Lung (tissue), 12 donors: ENCODE measurements around the gene EIF4A3. TPM values are rescaled to one million over a fixed set of nuclear protein-coding genes. Genes with fewer than 3 reads are reported as not detected.

Experiments used
- ATAC-seq: fragments of 200-7000 bp; cut with Tn5 transposase; one replicate; pipeline ENCODE4 v1.9.1; 2020; ENCODE audit warnings: moderate number of reproducible peaks; ENCODE audit not compliant: insufficient read depth, low FRiP score
- DNase-seq, 3 donors: peaks; one replicate each; pipeline ENCODE4 v3.0.0-alpha.2; 2013 to 2017
- H3K27ac ChIP-seq, 2 donors: one replicate each; pipeline ENCODE4 v1.5.1; 2013; ENCODE audit warnings: mild to moderate bottlenecking in 2 of 2, moderate library complexity in 2 of 2, control low read depth in 1 of 2, inconsistent platforms in 1 of 2, low read depth in 1 of 2, low read length in 1 of 2
- H3K27me3 ChIP-seq, 3 donors: one replicate each; pipeline ENCODE4 v1.5.1; 2013; ENCODE audit warnings: low read length in 2 of 3; ENCODE audit not compliant: control insufficient read depth in 3 of 3, insufficient read depth in 3 of 3
- H3K36me3 ChIP-seq, 4 donors: one replicate each; pipeline ENCODE4 v1.5.1; 2013; ENCODE audit warnings: low read length in 4 of 4, mild to moderate bottlenecking in 1 of 4, moderate library complexity in 1 of 4; ENCODE audit not compliant: control insufficient read depth in 4 of 4, insufficient read depth in 4 of 4
- H3K4me1 ChIP-seq, 5 donors: one replicate each; pipeline ENCODE4 v1.5.1; 2013; ENCODE audit warnings: low read length in 5 of 5, mild to moderate bottlenecking in 2 of 5, moderate library complexity in 1 of 5; ENCODE audit not compliant: control insufficient read depth in 5 of 5, insufficient read depth in 5 of 5
- H3K4me3 ChIP-seq: one replicate; pipeline ENCODE4 v1.5.1; 2013; ENCODE audit warnings: mild to moderate bottlenecking, control low read depth, moderate library complexity
- H3K9ac ChIP-seq, 2 donors: one replicate each; pipeline ENCODE4 v1.5.1; 2013; ENCODE audit warnings: low read length in 2 of 2, control low read depth in 1 of 2; ENCODE audit not compliant: insufficient read depth in 1 of 2
- H3K9me3 ChIP-seq, 4 donors: one replicate each; pipeline ENCODE4 v1.5.1; 2013; ENCODE audit warnings: low read length in 3 of 4, mild to moderate bottlenecking in 1 of 4, moderate library complexity in 1 of 4; ENCODE audit not compliant: control insufficient read depth in 4 of 4, insufficient read depth in 3 of 4
- CTCF ChIP-seq: IDR thresholded peaks from 2 replicates; pipeline ENCODE4 v1.5.1; 2012; ENCODE audit warnings: mild to moderate bottlenecking; ENCODE audit errors: control extremely low read depth, extremely low read depth
- WGBS, 2 donors: extraction: QIAGEN DNeasy Blood & Tissue Kit; methylation state at CpG; one replicate each; pipeline ENCODE4 v1.1.7; 2013; 5-methylcytosine and 5-hydroxymethylcytosine counted together
- polyA plus RNA-seq, 2 donors: library from polyadenylated mRNA; stranded (reverse); fragments of 200-250 nt; gene quantifications; one replicate each; pipeline ENCODE4 v1.2.1, GENCODE V29; 2013
- total RNA-seq, 2 donors: library from RNA; depleted of rRNA in 1 of 2; stranded (reverse); fragments of >200 nt in 1 of 2; gene quantifications; one replicate each; pipeline ENCODE4 v1.2.1, GENCODE V29; 2014 to 2021
- donor health status: control.
- donor health status: control.
- donor health status: Bipolar disorder and iron deficiency.
- donor health status: healthy.
- donor health status: DM: yes; HTN: yes; CAD: no.

Gene EIF4A3
- total and polyA plus RNA-seq, 4 donors, result 37.4 to 112 (median 62.4) TPM

- Histone ChIP-seq H3K27me3 (no peaks in the 10 kb centered on the region), H3K4me3 (no peak overlapping the region), H3K4me1 (peaks cover 0 to 17% (median 11%) of the 10 kb centered on the region in 5 donors), H3K27ac (no peak overlapping the region), H3K9me3 (peaks cover 0 to 2% (median 0%) of the 10 kb centered on the region in 4 donors), H3K36me3 (peaks cover 31 to 44% (median 33%) of the 10 kb centered on the region in 4 donors), H3K9ac (no peak overlapping the region)
- TF ChIP-seq CTCF, result no peak
- ATAC-seq, result no peak
- no peak for DNase-seq
- WGBS, 2 donors, result 95 to 98% methylated on average over 6 of the region's 6 CpGs
Measured at GRCh38 chr17:80142929-80143328, 4.0 kb downstream of the EIF4A3 start.

- no peaks in the 10 kb centered on the region for H3K27me3 ChIP-seq
- 96% methylated on average over 7 of the region's 7 CpGs for WGBS, 2 donors
- DNase-seq (no peak), ATAC-seq (no peak)
- no peak overlapping the region for H3K9ac ChIP-seq
- H3K36me3 ChIP-seq, result peaks cover 43 to 56% (median 45%) of the 10 kb centered on the region in 4 donors
- peaks cover 0 to 2% (median 0%) of the 10 kb centered on the region in 4 donors for H3K9me3 ChIP-seq
- no peak overlapping the region for H3K27ac ChIP-seq
- H3K4me3 ChIP-seq, result no peak overlapping the region
- TF ChIP-seq CTCF, result no peak
- H3K4me1 ChIP-seq, result peaks cover 0 to 16% (median 11%) of the 10 kb centered on the region in 5 donors
Measured at GRCh38 chr17:80141463-80142165, 5.3 kb downstream of the EIF4A3 start.

GRCh38 chr17:80138856-80139426 is 8.0 kb downstream of the EIF4A3 start:
- ATAC-seq (no peak), DNase-seq (no peak)
- Histone ChIP-seq H3K27me3 (no peaks in the 10 kb centered on the region), H3K4me3 (no peak overlapping the region), H3K36me3 (peaks cover 56 to 66% (median 59%) of the 10 kb centered on the region in 4 donors), H3K27ac (no peak overlapping the region), H3K9ac (no peak overlapping the region), H3K9me3 (peaks cover 0 to 2% (median 0%) of the 10 kb centered on the region in 4 donors), H3K4me1 (no peaks in the 10 kb centered on the region)
- whole genome bisulfite sequencing, 2 donors, result 93 to 95% methylated on average over 18 of the region's 18 CpGs
- TF ChIP-seq CTCF, result no peak
